Right lobe of liver (tissue), 6 donors: ENCODE results near the gene RAX. TPM values are rescaled to one million over a fixed set of nuclear protein-coding genes. Genes with fewer than 3 reads are reported as not detected.

ENCODE experiments used
- ATAC-seq, 4 donors: fragments of 200-7000 bp; cut with Tn5 transposase; one replicate each; pipeline ENCODE4 v1.9.1; 2020; ENCODE audit warnings: mild to moderate bottlenecking in 4 of 4, moderate library complexity in 4 of 4
- DNase-seq, 3 donors: peaks; one replicate each; pipeline ENCODE4 v3.0.0-alpha.2; 2020
- H3K27ac ChIP-seq, 3 donors: fragments of 200-600 bp; one replicate each; pipeline ENCODE4 v1.8.0; 2022
- H3K27me3 ChIP-seq, 2 donors: fragments of 200-600 bp; one replicate each; pipeline ENCODE4 v1.8.0; 2022
- H3K36me3 ChIP-seq, 4 donors: fragments of 200-600 bp; sonication (generic) in 1 of 4; one replicate each; pipeline versions ENCODE4 v1.5.1 to v1.8.0; 2017 to 2022; ENCODE audit warnings: control low read depth in 1 of 4
- H3K4me1 ChIP-seq, 4 donors: fragments of 200-600 bp; sonication (generic) in 1 of 4; one replicate each; pipeline versions ENCODE4 v1.5.1 to v1.8.0; 2017 to 2022; ENCODE audit warnings: control low read depth in 1 of 4
- H3K4me3 ChIP-seq, 3 donors: fragments of 200-600 bp; one replicate each; pipeline ENCODE4 v1.8.0; 2022
- H3K9me3 ChIP-seq, 4 donors: fragments of 200-600 bp; sonication (generic) in 1 of 4; one replicate each; pipeline versions ENCODE4 v1.5.1 to v1.8.0; 2017 to 2022; ENCODE audit warnings: control low read depth in 1 of 4
- POLR2A ChIP-seq: fragments of 450-650 bp; IDR thresholded peaks from one replicate; pipeline ENCODE4 v1.6.1; 2017; ENCODE audit warnings: antibody characterized with exemption, mild to moderate bottlenecking
- WGBS: methylation state at CpG from one replicate; pipeline ENCODE4 v1.1.6; 2018; ENCODE audit warnings: low coverage, low lambda C conversion rate; ENCODE audit not compliant: insufficient coverage; ENCODE audit errors: missing lambda C conversion rate; 5-methylcytosine and 5-hydroxymethylcytosine counted together
- intact Hi-C, 2 donors: fragments of 100-400 bp; cut with DNase I; formaldehyde crosslinking; loops; one replicate each; pipeline versions ENCODE4 v1.11.2 to v1.14.1; 2022
- total RNA-seq, 6 experiments: library from RNA; depleted of rRNA in 2 of 6; stranded (reverse); fragments of >200 nt in 2 of 6; fragmentation: NEBNext Ultra II Directional in 3 of 6; extraction: Animal tissue kit (Norgen Biotek cat#: 25700) in 3 of 6; gene quantifications; one replicate each; pipeline versions ENCODE4 v1.1.0 to v1.2.4, GENCODE V29; 2016 to 2023
- TF ChIP-seq, protein P1 (sequence below), 4 donors: fragments of 200-600 bp in 3 of 4; fragments of 450-650 bp in 1 of 4; IDR thresholded peaks; one replicate each; pipeline versions ENCODE4 v1.5.1 to v1.8.0; 2016 to 2022; ENCODE audit warnings: antibody characterized with exemption in 4 of 4, mild to moderate bottlenecking in 2 of 4
- donor health status: DM: no; HTN: yes; CAD: no.
- donor health status: DM: no; HTN: no; CAD: no.
- donor health status: DM: no; HTN: no; CAD: no.
- donor health status: DM: no; HTN: yes; CAD: no.
- donor health status: DM: no; HTN: yes; CAD: no.

Gene RAX
- total RNA-seq, 6 experiments from 2014 or later, result not detected

DNA sequence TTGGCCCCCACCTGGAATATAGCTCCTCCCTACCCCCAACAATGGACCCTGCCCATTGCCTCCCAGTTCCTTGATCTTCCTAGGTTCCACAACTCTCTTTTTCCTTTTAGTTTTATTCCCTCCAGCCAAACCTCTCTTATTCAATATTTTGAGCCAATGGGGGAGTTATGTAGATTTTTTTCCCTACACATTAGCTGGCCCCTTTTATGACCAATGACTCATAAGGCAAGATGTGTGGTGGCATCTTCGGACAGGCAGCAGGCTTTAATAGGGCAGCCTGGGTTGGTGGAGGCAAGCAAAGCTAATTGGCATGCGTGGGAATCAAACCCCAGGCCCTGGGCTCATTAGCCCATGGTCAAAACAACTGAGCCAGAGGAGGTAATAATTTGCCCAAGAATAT lies 44.1 kb downstream of the RAX start:
- Histone ChIP-seq H3K27me3 (no peaks in the 10 kb centered on the region), H3K9me3 (no peaks in the 10 kb centered on the region), H3K4me1 (no peaks in the 10 kb centered on the region), H3K36me3 (no peaks in the 10 kb centered on the region), H3K4me3 (no peak overlapping the region), H3K27ac (no peak overlapping the region)
- DNase-seq (no peak), ATAC-seq (no peak)
- 62% methylated on average over 2 of the region's 2 CpGs for WGBS
- TF ChIP-seq, protein P1, sequence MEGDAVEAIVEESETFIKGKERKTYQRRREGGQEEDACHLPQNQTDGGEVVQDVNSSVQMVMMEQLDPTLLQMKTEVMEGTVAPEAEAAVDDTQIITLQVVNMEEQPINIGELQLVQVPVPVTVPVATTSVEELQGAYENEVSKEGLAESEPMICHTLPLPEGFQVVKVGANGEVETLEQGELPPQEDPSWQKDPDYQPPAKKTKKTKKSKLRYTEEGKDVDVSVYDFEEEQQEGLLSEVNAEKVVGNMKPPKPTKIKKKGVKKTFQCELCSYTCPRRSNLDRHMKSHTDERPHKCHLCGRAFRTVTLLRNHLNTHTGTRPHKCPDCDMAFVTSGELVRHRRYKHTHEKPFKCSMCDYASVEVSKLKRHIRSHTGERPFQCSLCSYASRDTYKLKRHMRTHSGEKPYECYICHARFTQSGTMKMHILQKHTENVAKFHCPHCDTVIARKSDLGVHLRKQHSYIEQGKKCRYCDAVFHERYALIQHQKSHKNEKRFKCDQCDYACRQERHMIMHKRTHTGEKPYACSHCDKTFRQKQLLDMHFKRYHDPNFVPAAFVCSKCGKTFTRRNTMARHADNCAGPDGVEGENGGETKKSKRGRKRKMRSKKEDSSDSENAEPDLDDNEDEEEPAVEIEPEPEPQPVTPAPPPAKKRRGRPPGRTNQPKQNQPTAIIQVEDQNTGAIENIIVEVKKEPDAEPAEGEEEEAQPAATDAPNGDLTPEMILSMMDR (IDR thresholded peaks at IDR 0.05), result no peak
- no peak for TF ChIP-seq POLR2A
- intact Hi-C loops, result no loop called here

DNA sequence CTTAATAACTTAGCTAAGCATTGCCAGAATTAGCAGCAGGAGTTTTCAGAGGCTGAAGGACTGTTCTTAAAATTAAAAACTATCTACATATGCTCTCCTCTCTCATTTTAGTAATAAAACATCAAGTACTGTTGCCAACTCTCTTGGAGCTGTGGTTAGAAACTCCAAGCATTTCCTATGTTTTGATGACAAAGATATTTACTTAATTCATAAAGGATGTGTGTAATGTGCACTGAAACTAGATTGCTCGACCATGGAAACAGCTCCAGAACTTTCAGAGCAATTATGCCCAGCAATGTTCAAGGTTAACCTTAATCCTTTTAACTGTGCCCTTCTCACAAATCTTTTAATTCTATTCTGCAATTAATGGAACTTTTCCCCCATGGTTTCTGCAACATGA lies 44.9 kb downstream of the RAX start:
- DNase-seq (no peak), ATAC-seq (no peak)
- H3K27ac ChIP-seq, result no peak overlapping the region
- H3K4me1 ChIP-seq, result no peaks in the 10 kb centered on the region
- H3K9me3 ChIP-seq, result no peaks in the 10 kb centered on the region
- 15% methylated on average over 1 of the region's 1 CpG for WGBS
- H3K27me3 ChIP-seq, result no peaks in the 10 kb centered on the region
- TF ChIP-seq, protein P1 (IDR thresholded peaks at IDR 0.05), result no peak
- no peak for TF ChIP-seq POLR2A
- H3K36me3 ChIP-seq, result no peaks in the 10 kb centered on the region
- intact Hi-C loops, result no loop called here
- H3K4me3 ChIP-seq, result no peak overlapping the region

DNA sequence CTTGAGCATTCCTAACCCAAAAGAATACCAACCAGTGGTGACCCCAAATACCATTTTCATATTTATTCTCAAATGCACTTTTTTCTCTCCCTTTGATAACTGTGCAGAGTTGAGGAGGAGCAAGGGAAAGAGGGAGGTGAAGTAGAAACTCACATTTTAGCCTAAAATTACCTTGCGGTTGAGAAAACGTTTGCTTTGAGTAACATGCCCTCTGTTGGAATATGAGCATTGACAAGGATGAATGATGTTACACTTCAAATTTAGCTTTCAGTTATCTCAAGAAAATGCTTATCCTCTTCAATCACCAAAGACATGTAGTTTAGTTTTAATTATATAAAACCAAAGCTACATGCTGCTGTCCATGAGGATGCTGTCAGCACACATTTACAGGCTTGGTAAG lies 50.9 kb downstream of the RAX start:
- 47% methylated on average over 2 of the region's 2 CpGs for WGBS
- TF ChIP-seq, protein P1 (IDR thresholded peaks at IDR 0.05), result no peak
- no peak for TF ChIP-seq POLR2A
- Histone ChIP-seq H3K4me1 (no peaks in the 10 kb centered on the region), H3K36me3 (no peaks in the 10 kb centered on the region), H3K27me3 (peaks cover 0 to 6% of the 10 kb centered on the region in 2 donors), H3K9me3 (no peaks in the 10 kb centered on the region), H3K27ac (no peak overlapping the region), H3K4me3 (no peak overlapping the region)
- ATAC-seq, result no peak
- intact Hi-C loops, result no loop called here
- no peak for DNase-seq

DNA sequence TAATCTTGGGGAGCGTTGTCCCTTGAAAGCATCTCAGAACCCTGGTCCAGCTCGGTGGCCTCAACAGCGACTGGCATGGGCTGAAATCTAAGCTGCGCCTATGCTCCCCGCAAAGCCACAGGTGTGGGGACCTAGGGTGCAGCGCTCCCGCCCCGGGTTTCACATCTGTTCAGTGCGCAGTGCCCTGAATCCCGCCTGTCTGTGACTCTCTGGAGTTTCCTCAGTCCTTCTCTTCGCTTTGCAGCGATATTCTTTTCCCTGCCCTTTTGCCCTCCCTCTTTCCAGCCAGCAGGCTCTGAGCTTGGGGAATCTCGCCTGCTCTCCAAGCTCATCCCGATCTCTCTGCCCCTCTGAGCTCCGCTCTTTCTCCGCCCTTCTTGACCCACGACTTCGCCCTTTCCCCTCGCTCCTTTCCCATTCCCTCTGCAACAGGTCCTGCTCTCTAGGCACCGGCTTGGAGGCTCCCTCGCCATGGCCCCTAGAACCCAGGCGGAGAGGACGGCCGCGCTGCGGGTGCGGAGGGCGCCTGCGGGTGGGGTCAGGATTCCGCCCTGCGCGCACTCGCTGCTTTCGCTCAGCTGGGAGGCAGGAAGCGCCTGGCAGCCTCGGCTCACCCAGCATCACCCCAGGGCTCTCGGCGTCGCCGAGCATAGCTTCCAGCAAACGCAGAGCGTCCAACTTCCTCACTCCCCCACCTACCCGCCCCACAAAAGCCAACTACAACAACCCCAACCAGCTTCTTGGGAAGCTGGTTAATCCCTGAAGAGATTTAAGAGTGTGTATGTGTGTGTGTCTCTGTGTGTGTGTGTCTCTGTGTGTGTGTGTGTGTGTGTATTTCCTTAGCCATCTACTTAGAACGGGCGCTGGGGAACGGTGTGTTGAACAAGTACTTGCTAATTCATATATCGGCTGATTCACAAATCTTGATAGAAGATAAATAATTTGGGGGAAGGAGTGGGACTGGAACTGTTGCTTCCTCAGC lies 52.2 kb downstream of the RAX start:
- Histone ChIP-seq H3K4me1 (no peaks in the 10 kb centered on the region), H3K27ac (no peak overlapping the region), H3K4me3 (no peak overlapping the region), H3K36me3 (no peaks in the 10 kb centered on the region), H3K27me3 (peaks cover 0 to 6% of the 10 kb centered on the region in 2 donors), H3K9me3 (no peaks in the 10 kb centered on the region)
- WGBS, result 3% methylated on average over 29 of the region's 47 CpGs
- intact Hi-C loops, result no loop called here
- no peak for TF ChIP-seq POLR2A
- TF ChIP-seq, protein P1 (IDR thresholded peaks at IDR 0.05), result no peak
- ATAC-seq, result peak in 1 of 4 donors; percentile 31
- DNase-seq, result no peak
